ENCODE results near the gene CEP68.

Gene CEP68

GRCh38 chr2:65026704-65027464, 29.3 kb upstream of the CEP68 start:
- no peaks in the 10 kb centered on the region for H3K9me3 ChIP-seq (ENCODE audit: insufficient read depth, low read length)
- no peaks in the 10 kb centered on the region for H3K79me2 ChIP-seq (ENCODE audit: insufficient read depth, low read length)
- no peak overlapping the region for H2AFZ ChIP-seq (ENCODE audit: low read depth, low read length, severe bottlenecking)
- no peak overlapping the region for H3K9ac ChIP-seq (ENCODE audit: low read length)
- no peak overlapping the region for H3K4me2 ChIP-seq (ENCODE audit: low read depth, low read length, poor library complexity, severe bottlenecking)
- TF ChIP-seq, protein P1, sequence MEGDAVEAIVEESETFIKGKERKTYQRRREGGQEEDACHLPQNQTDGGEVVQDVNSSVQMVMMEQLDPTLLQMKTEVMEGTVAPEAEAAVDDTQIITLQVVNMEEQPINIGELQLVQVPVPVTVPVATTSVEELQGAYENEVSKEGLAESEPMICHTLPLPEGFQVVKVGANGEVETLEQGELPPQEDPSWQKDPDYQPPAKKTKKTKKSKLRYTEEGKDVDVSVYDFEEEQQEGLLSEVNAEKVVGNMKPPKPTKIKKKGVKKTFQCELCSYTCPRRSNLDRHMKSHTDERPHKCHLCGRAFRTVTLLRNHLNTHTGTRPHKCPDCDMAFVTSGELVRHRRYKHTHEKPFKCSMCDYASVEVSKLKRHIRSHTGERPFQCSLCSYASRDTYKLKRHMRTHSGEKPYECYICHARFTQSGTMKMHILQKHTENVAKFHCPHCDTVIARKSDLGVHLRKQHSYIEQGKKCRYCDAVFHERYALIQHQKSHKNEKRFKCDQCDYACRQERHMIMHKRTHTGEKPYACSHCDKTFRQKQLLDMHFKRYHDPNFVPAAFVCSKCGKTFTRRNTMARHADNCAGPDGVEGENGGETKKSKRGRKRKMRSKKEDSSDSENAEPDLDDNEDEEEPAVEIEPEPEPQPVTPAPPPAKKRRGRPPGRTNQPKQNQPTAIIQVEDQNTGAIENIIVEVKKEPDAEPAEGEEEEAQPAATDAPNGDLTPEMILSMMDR (IDR thresholded peaks at IDR 0.05; ENCODE audit: insufficient read depth, low read length, poor library complexity, severe bottlenecking) = no peak
- no peak for TF ChIP-seq EZH2phosphoT487 (conservative IDR thresholded peaks at IDR 0.05; ENCODE audit: low read length)
- no peaks in the 10 kb centered on the region for H3K36me3 ChIP-seq (ENCODE audit: low read length)
- peak overlapping the region; percentile 22; the same call in 1 of the 2 replicates for H3K27ac ChIP-seq (ENCODE audit: low read depth, low read length)
- no peaks in the 10 kb centered on the region for H3K27me3 ChIP-seq (ENCODE audit: low read length)
- H3K9me2 ChIP-seq (replicated peaks; ENCODE audit: insufficient read depth, low read length) = no peaks in the 10 kb centered on the region
- H4K20me1 ChIP-seq (ENCODE audit: low read depth, low read length) = no peaks in the 10 kb centered on the region
- no peak overlapping the region for H3K4me3 ChIP-seq (ENCODE audit: insufficient read depth, low read length, poor library complexity, severe bottlenecking)
- H3F3A ChIP-seq (ENCODE audit: insufficient read depth) = peaks cover 64% of the 10 kb centered on the region

- no peaks in the 10 kb centered on the region for H3K79me2 ChIP-seq (ENCODE audit: insufficient read depth, low read length)
- H2AFZ ChIP-seq (ENCODE audit: low read depth, low read length, severe bottlenecking) = no peak overlapping the region
- no peaks in the 10 kb centered on the region for H3K9me2 ChIP-seq (replicated peaks; ENCODE audit: insufficient read depth, low read length)
- no peak overlapping the region for H3K4me2 ChIP-seq (ENCODE audit: low read depth, low read length, poor library complexity, severe bottlenecking)
- no peaks in the 10 kb centered on the region for H3K36me3 ChIP-seq (ENCODE audit: low read length)
- no peak overlapping the region for H3K4me3 ChIP-seq (ENCODE audit: insufficient read depth, low read length, poor library complexity, severe bottlenecking)
- H3K9me3 ChIP-seq (ENCODE audit: insufficient read depth, low read length) = no peaks in the 10 kb centered on the region
- TF ChIP-seq, protein P1 (IDR thresholded peaks at IDR 0.05; ENCODE audit: insufficient read depth, low read length, poor library complexity, severe bottlenecking) = no peak
- H4K20me1 ChIP-seq (ENCODE audit: low read depth, low read length) = no peaks in the 10 kb centered on the region
- peak overlapping the region; percentile 22; the same call in 1 of the 2 replicates for H3K27ac ChIP-seq (ENCODE audit: low read depth, low read length)
- no peak overlapping the region for H3K9ac ChIP-seq (ENCODE audit: low read length)
- no peaks in the 10 kb centered on the region for H3K27me3 ChIP-seq (ENCODE audit: low read length)
- peaks cover 72% of the 10 kb centered on the region for H3F3A ChIP-seq (ENCODE audit: insufficient read depth)
Measured at GRCh38 chr2:65027616-65028244, 28.5 kb upstream of the CEP68 start.

GRCh38 chr2:65030476-65031332, 25.5 kb upstream of the CEP68 start:
- Histone ChIP-seq H3K36me3 (ENCODE audit: low read length) (no peaks in the 10 kb centered on the region), H3K4me3 (ENCODE audit: insufficient read depth, low read length, poor library complexity, severe bottlenecking) (peak overlapping the region; percentile 49), H3F3A (ENCODE audit: insufficient read depth) (peaks cover 58% of the 10 kb centered on the region), H4K20me1 (ENCODE audit: low read depth, low read length) (no peaks in the 10 kb centered on the region), H2AFZ (ENCODE audit: low read depth, low read length, severe bottlenecking) (no peak overlapping the region), H3K9me3 (ENCODE audit: insufficient read depth, low read length) (no peaks in the 10 kb centered on the region), H3K9me2 (replicated peaks; ENCODE audit: insufficient read depth, low read length) (no peaks in the 10 kb centered on the region), H3K27ac (ENCODE audit: low read depth, low read length) (peak overlapping the region; percentile 96), H3K79me2 (ENCODE audit: insufficient read depth, low read length) (no peaks in the 10 kb centered on the region), H3K27me3 (ENCODE audit: low read length) (no peaks in the 10 kb centered on the region), H3K4me2 (ENCODE audit: low read depth, low read length, poor library complexity, severe bottlenecking) (peak overlapping the region; percentile 80), H3K9ac (ENCODE audit: low read length) (peak overlapping the region; percentile 64)
- TF ChIP-seq, protein P1 (IDR thresholded peaks at IDR 0.05; ENCODE audit: insufficient read depth, low read length, poor library complexity, severe bottlenecking) = no peak
- no peak for TF ChIP-seq EZH2phosphoT487 (conservative IDR thresholded peaks at IDR 0.05; ENCODE audit: low read length)

Data from SU-DHL-6 (cell line).